OCI-M2 (cell line): Measurements from ENCODE around the gene GPR162.

Experiments
- DNase-seq: peaks from one replicate; lab custom pipeline; 2025; ENCODE audit not compliant: unreplicated experiment; lab: John Stamatoyannopoulos, UW

The GPR162 gene

GRCh38 chr12:6834254-6834653 lies 12.6 kb downstream of the GPR162 start:
- no peak for DNase-seq

- no peak for DNase-seq
These were observed 13.3 kb downstream of the GPR162 start for GRCh38 chr12:6834873-6835272.

- DNase-seq, result no peak
These were observed 15.2 kb downstream of the GPR162 start for GRCh38 chr12:6836851-6837250.

- no peak for DNase-seq
These were observed 15.9 kb downstream of the GPR162 start for GRCh38 chr12:6837370-6838060.

- DNase-seq, result no peak
These were observed 17.2 kb downstream of the GPR162 start for GRCh38 chr12:6838854-6839253.

GRCh38 chr12:6839482-6840201 lies 18.0 kb downstream of the GPR162 start:
- DNase-seq, result no peak

- no peak for DNase-seq
These were observed 18.7 kb downstream of the GPR162 start for GRCh38 chr12:6840330-6840729.

- no peak for DNase-seq
These were observed 19.3 kb downstream of the GPR162 start, which contains the start of gene GNB3 for GRCh38 chr12:6840761-6841515. TSS of gene GNB3 (plus strand) at chr12:6840925. CDS start at chr12:6841288, 363 bp downstream.

- no peak for DNase-seq
These were observed 20.5 kb downstream of the GPR162 start for GRCh38 chr12:6842075-6842474.

GRCh38 chr12:6843118-6843902 lies 21.7 kb downstream of the GPR162 start:
- DNase-seq, result no peak

- no peak for DNase-seq
These were observed 23.8 kb downstream of the GPR162 start for GRCh38 chr12:6845395-6845794.

- no peak for DNase-seq
These were observed 24.8 kb downstream of the GPR162 start for GRCh38 chr12:6846316-6846869.

GRCh38 chr12:6847676-6848075 lies 26.1 kb downstream of the GPR162 start:
- DNase-seq, result no peak

- no peak for DNase-seq
These were observed 27.8 kb downstream of the GPR162 start for GRCh38 chr12:6849427-6849826.

- DNase-seq, result no peak
These were observed 28.4 kb downstream of the GPR162 start for GRCh38 chr12:6849976-6850560.

GRCh38 chr12:6850796-6851152 lies 29.2 kb downstream of the GPR162 start:
- DNase-seq, result no peak

- DNase-seq, result peak; percentile 66
These were observed 29.7 kb downstream of the GPR162 start, which contains the start of gene CDCA3 for GRCh38 chr12:6851153-6851920. TSS of gene CDCA3 (minus strand) at chr12:6851286. CDS start at chr12:6850952, 334 bp downstream.

- peak; percentile 94 for DNase-seq
These were observed 30.5 kb downstream of the GPR162 start, which contains the start of gene USP5 for GRCh38 chr12:6851921-6852650. TSS of gene USP5 (plus strand) at chr12:6852150. CDS start at chr12:6852180, 30 bp downstream.
